GDM1 (cell line): ENCODE data around the gene NUP210.

Experiments
- DNase-seq: peaks from one replicate; lab custom pipeline; 2025; lab: John Stamatoyannopoulos, UW

NUP210 gene

DNA sequence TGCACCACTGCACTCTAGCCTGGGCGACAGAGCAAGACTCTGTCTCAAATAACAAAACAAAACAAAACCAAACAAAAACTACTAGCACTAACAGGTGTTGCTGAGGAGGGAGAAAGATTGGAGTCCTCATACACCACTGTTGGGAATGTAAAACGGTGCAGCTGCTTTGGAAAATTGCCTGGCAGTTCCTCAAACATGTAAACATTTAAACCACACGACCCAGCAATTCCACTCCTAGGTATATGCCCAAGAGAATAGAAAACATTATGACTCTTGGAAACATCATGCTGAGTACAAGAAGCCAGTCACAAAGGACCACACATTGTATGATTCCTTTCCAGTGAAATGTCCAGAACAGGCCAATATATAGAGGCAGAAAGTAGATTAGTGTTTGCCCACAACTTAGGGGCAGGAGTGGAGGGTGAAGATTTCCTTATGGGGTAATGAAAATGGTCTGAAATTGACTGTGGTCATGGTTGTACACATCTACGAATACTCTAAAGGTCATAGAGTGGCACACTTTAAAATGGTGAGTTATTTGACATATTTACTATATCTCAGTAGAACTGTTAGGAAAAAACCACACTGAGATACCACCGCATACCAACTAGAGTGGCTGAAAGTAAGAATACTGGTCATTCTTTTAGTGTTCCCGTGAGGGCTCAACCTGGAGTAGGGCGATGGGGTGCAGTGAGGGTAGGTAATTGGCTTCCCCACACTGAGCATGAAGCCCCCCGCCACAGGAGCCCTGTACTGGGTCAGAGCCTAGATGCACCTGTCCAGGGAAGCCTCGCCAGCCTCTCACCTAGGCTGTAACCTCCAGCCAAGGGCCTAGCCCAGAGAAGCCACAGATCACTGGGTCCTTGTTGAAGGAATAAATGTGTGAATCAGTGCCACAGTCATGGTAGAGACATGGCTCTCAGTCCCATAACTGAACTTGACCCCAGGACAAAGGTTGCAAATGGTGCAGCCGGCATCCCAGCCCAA lies 131.1 kb downstream of the NUP210 start:
- no peak for DNase-seq

DNA sequence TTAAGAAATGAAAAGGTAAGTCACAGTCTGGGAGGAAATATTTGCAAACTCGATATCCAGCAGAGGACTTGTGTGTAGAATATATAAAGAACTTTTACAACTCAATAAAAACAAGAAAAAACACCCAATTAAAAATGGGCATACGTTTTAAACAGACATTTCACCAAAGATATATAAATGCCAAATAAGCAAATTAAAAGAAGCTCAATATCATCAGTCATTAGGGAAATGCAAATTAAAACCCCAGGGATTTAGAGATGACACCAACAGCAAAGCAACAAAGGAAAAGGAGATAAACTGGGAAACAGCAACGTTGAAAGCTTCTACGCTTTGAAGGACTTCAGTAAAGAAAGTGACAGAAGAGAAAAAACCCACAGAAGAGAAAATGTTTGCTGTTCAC lies 132.3 kb downstream of the NUP210 start:
- no peak for DNase-seq

DNA sequence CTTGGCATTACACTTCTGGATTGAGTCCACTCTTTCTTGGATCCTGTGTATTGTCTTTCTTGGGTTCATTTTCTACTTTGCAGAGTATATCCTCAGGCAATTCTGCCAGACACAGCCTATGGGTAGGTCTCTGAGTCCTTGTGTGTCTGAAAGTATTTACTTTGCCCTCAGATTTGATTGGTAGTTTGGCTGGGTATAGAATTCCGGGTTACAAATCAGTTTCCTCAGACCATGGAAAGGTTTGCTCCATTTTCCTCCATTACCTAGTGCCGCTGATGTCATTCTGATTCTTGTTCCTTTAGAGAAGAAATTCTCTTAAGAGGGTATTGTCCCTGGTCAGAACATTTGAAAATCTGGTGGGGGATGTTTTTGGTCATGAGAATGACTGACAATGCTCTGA lies 133.2 kb downstream of the NUP210 start:
- no peak for DNase-seq

DNA sequence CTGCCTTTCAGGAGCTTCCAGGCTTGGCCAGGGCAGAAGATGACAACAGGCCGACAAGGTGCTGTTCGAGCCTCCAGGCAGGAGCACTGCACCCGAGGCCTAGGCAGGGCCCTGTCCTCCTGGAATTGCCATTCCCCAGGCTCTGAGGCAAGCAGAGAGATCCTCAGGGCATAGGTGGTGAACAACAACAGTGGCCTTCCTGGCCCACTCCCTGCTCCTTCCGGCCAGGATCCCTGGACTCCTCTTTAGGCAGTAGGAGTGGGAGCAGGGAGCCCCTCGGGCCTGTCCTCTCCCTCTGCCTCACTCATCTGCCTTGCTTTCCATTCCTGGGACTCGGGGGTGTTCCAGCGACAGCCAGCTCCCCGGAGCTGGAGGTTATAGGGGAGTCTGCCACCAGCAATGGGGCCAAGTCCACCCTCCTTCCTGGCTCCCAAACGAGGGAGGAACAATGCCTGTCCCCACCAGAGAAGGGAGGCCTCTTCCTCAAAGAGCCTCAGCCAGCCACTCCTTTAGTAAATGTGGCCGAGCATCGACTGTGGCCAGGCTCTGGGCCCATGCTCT lies 135.0 kb downstream of the NUP210 start:
- DNase-seq = no peak

DNA sequence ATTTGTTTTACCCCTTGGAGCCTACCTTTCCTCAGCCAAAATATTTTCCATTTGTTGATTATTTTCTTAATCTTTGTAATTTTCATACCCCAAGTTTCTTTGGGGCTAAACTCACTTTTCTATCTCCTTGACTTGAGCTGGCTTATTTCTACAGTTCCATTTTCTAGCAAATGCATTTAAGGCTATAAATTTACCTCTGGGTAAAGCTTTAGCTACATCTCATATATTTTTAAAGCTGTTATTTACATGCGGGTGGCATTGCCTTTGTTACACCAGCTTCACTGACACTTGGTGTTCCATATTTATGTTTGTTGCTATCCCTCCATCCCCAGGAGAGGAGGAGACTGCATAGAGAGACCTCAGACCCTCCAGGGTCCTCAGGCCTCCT lies 136.3 kb downstream of the NUP210 start:
- DNase-seq = no peak

DNA sequence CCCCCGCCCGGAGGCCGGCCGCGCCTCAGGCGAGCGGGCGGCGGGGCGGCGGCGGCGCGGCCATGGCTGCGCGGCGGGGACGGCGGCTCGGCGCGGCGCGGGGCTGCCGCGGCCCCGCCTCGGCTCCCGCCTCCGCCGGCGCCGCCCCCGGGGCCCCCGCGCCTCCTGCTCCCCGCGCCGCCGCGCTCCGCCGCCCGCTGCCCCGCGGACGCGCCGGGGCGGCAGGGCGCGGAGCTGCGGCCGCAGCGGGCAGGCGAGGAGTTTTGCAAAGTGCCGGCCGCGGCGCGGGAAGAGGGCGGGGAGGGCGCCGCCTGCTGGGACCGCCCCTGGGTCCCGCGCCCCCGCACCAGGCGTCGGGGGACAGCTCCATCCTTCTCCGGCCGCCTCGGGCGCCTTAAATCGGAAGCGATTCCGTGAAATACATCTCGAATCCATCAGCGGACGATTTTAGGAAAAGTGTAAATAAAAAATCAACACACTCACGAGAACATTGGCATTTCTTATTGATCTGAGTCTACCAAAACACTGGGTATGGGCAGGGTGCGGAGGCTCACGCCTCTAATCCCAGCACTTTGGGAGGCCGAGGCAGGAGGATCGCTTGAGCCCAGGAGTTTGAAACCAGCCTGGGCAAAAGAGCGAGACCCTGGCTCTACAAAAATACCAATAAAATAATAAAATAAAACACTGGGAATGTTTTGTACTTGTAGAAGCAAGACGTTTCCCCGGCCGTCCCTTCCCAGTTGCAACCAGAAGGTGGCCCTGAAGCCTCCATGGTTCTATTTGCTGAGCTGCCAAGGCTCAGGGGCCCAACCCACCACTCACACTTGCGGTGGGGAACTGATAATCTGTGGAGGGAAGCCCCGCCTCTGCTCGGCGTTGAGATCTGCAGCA lies 136.9 kb downstream of the NUP210 start:
- DNase-seq = peak; percentile 47

DNA sequence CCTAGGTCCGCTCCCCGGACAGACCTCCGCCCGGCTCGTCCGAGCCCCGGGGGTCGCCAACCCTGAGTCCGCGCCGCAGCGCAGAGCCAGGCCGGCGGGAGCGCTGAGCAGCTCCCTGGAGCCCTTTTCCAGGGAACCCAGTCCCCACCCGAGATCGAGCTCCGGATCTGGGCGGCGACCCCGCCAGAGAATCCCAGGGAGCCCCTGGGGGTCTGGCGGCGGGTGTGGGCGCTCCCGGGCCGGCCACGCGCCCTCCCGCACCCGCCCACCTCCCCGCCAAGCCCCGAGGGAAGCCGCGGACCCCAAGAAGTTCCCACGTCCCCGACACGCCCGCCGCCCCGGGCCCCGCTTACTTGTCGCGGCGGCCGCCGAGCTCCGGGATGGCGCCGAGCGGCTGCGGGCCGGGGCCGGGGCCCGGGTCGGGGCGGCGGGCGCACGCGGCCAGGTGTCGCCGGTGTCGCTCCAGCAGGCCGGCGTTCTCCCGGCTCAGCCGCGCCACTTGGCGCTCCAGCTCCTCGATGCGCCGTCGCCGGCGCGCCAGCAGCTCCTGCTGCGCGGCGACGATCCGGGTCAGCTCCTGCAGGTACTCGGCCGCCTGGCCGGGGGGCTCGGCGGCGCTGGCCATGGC lies 137.7 kb downstream of the NUP210 start:
- no peak for DNase-seq

DNA sequence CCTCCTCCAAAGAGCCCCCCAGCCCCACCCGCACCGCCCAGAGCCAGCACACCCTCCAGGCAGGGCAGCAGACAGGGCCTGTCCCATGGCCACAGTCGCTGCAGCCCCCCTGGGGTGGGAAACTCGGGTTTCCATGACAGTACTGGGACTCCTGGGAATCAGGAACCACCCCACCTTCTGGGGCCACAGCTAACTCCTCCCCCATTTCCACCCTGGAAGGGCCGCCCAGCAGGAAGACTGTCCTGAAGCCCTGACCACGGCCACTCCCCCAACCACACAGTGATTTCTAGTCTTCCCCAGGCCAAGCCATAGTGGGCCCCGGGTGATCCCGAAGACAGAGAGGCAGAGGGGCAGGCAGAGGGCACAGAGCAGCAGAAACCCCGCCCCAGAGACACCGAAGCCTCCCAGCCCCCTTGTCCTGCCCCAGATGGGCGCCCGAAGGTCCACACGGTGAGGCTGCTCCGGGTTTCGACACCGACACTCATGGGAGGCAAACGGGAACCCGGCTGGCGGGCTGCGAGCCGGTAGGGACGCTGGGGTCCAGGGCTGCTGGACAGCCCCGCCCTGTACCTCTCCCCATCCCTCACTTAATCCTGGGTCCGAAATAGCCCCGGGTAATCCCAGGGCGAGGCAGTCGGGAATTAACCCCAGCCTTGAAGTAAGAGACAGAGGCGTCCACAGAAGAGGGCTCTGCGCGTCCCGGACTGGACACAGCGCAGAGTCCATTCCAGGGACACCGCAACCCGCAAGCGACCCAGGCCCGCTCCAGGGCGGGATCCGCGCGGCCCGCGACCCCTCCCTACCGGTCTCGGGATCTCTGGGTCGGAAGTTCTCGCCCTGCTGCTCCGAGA lies 138.4 kb downstream of the NUP210 start:
- no peak for DNase-seq

DNA sequence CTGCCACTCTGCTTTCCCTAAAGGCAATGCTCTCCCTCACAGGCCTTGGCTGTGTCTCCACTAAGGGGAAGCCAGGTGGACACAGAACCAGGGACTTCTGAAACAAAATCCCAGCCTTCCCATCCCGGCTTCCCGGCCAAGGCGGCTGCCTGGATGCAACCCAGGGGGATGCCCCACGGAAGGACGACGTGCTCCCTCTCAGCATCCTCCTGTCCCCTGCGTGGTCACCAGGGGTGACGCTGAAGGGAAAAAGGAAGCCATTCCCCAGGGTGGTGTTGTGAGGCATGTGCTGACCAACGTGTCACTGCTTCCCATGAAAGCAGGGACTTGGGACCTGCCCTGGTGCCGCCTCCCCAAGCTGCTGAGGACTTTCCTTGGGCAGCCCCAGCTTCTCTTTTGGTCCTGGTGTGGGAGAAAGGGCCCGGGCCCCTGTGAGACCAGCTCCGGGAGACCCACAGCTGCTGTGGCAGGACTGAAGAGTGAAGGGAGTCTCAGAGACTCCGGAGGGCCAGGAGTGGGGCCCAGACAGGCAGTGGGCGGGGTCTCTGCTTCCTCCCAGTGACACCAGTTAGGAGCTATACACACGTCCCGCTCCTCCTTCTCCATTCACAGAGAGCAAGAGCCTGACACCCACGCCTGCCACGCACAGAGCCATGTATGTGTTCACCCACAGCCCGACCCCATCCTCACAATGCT lies 139.2 kb downstream of the NUP210 start:
- DNase-seq = peak; percentile 34

DNA sequence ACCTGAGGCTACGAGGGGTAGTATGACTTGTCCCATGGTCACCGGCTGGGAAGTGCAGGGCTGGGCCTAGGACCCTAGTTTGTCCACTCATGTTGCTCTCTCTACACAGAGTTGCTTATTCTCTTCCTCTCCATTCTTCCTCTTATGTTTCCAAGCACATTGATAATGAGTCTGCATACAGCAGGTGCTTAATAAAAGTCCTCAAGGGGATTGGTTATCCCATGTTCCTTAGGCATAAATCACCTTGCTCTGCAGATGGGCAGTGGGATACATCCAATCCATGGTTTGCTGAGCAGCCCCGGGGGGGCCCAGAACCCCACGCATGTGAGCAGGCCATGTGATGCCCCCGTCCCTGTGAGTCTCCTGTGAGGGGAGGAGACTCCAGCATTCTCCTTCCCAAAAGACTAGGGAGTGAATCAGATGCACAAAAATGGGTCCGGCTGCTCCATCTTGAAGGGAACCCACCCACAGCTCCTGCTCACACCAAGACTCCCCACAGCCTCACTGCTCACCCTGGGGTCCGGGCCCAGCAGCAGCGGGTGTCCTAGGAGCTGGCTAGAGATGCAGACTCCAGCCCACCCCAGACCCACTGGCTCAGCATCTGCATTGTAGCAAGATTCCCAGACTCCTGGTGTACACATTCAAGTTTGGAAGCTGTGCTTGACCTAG lies 139.9 kb downstream of the NUP210 start:
- DNase-seq = no peak

DNA sequence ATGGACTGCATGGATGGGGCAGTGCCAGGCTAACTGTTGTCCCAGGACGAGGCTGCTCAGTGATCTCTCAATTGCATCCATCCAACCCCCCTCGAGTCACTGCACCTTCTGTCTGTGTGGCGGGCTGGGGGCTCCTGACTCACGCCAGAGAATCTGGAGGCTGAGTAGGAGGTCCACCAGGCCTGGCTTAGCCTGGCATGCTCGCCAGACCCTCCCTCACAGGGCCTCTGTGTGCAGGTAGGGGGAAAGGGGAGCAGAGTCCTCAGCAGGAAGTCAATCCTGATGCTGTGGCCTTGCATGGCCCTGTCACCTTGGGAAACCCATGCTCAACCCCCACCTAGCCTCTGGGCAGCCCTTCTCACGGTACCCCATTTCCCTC lies 140.6 kb downstream of the NUP210 start:
- DNase-seq = no peak

DNA sequence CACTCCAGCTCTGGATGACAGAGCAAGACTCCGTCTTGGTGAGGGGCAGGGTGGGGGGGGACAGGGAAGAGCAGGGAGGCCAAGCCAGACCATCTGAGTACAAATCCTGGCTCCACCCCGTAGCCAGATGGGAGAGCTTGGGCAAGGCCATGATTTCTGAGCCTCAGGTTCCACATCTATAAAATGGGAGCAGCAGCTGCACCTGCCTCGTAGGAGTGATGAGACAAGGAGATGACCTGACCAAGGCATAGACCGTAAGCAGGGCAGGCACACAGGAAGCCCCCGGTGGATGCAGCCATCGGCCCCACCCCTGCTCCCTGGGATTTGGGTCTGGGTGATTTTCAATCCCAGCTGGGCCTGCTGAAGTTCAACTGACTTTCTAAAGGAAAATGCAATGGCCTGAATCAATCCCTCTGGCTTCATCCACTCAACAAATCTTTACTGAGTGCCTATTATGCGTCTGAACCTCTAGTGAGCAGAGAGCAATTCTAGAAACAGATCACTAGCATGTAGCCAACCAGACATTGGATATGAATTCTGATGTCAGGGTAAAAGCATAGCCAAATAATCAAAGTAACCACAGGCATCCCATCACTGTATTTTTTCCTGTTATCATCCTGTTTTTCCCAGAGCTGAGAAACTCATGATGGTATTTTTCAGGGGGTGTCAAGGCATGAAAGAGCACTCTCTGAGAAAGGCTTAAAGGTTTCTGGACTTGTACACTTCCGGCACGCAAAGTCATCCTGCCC lies 141.2 kb downstream of the NUP210 start:
- DNase-seq = no peak

DNA sequence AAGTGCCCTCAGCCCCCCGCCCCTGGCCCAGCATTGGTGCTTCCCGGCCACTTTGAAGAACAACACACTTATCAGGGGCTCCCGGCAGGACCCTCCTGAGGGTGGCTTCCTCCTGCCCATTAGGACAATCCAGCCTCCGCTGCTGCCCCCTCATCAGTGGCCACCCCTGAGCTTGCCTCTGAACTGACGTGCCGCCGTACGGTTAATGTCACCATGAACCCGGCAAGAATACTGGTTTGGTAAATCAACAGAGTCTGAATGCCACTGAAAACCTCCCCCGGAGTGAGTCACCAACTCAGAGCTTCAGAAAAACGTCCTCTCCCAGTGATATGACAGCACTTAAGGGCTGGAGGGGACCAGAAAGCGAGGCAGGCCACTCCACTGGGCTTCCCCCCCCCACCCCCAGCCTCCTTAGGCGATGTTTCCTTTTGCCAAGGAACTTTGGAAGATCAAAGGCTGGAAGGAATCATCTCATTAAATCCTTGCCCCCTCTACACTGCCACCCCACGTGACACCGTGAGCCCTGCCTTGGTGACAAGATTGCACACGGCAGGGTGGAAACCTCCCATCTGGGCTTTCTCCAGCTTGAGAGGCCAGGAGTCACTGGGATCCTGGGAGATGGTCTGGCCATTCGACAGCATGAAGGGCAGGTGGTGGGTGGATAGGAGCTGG lies 142.1 kb downstream of the NUP210 start:
- peak; percentile 24 for DNase-seq

DNA sequence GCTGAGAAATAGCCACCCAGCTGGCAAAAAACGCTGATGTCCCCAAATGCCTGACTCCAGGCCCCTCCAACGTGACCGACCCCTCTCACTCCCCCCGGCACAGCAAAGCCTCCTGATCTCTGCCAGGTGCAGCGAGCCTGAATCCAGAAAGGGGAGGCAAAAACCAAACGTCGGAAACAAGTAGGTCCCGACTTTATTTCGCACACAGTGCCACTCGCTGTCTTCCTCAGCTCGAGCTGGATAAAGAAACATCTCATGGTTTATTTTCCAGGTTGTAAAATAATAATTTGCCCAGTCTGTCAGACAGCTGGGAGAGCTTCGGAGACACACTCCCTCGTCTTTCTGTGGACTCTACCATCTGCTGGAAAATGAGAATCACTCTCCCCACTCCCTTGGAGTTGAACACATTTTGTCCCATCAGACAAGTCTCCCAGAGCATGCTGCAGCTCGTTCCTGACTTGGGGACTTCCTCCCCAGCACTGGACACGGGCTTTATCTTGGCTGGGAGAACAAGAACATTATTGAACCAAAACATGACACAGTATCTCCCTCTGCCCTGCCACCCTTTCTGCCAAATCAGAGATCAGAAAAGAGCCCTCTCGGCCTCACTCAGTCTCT lies 142.8 kb downstream of the NUP210 start:
- DNase-seq = no peak

DNA sequence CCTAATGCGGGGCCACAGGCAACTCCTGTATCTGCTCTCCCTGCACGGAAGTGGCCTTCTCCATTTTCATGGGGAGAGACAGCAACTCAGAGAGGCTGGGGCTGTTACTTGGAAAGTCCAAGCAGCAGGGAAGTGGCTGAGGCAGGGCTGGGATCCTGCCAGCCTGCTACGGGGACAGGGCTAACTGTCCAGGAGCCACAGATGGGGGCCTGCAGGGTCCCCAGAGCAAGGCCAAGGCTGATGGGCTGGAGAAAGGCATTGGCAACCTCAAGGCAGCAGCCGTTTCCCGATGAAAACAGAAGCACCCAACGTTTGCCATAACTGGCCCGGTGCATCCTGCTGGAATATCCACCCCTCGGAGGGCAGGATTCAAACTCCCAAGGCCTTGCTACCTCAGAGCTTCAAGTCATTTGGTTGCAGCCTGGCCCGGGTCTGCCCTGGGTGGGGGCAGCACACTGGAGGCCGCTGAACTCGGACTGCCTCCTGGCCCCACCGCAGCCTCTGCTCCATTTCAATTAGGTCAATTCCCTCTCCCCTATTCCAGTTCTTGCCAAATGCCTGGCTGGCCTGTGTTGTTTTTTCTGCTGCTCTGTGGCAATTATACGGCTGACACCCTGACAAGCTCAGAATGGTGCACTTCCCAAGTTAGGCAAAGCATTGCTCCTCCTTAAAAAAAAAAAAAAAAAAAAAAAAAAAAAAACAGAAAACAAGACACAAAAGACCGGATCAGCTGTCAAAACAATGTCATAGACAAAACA lies 143.5 kb downstream of the NUP210 start:
- no peak for DNase-seq

DNA sequence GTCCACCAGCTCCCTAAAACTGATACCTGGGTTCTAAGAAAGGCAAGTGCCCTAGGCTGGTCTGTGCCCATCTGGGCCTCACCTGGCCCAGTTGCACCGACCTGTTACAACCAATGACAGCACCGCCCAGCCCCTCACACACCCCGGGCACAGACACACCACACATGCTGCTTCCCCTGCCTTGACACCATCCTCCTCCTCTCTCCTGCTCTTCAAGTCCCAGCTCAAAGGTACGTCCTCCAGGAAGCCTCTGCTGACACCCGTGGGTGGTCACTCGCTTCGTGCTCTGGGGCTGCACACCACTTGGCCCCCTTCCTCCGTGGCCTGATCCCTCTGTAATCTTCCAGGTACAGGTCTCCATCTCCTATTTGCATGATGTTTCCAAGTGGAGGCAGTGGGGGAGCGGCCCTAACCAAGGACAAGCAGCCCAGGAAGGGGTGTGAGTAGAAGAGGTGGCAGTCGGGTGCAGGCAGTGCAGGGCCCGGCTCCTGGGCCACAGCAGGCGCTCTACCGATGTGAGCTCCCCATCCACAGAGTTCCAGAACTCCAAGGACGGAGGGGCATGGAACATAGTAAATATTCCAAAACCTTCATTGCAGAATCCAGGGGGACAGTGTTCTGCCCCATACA lies 144.6 kb downstream of the NUP210 start:
- DNase-seq = no peak
